T-cell (primary cell): ENCODE results near the gene TMEM114. TPM values are rescaled to one million over a fixed set of nuclear protein-coding genes. Genes with fewer than 3 reads are reported as not detected.

ENCODE experiments used
- ATAC-seq, 4 experiments: fragments of 200-7000 bp in 3 of 4; fragments of 150-1000 bp in 1 of 4; cut with Tn5 transposase; replicated peaks in 1 of 4; 1 replicate in 3 of 4; 2 replicates in 1 of 4; pipeline ENCODE4 v1.10.0; 2021; ENCODE audit warnings: moderate library complexity in 3 of 4, mild to moderate bottlenecking in 2 of 4, moderate number of reproducible peaks in 1 of 4
- CTCF ChIA-PET, 2 donors: fragments of 300-600 bp; sonication (Branson Sonifier 250); formaldehyde crosslinking; loops; one replicate each; lab custom pipeline; 2022; ENCODE audit warnings: antibody characterized with exemption in 2 of 2; lab: Charles Lee
- POLR2A ChIA-PET, 2 donors: fragments of 300-600 bp; sonication (Branson Sonifier 250); formaldehyde crosslinking; loops; one replicate each; lab custom pipeline; 2022; ENCODE audit warnings: antibody characterized with exemption in 2 of 2; lab: Charles Lee
- DNase-seq, 35 experiments: peaks; one replicate each; pipeline versions ENCODE4 v3.0.0 to v3.0.0-alpha.2; 2013 to 2023
- H3K27ac ChIP-seq: one replicate; pipeline ENCODE4 v1.5.1; 2013; ENCODE audit warnings: low read length
- H3K27me3 ChIP-seq, 2 experiments: replicated peaks in 1 of 2; 1 replicate in 1 of 2; 2 replicates in 1 of 2; pipeline versions ENCODE4 v1.6.1 to v1.7.0; 2013; ENCODE audit warnings: low read length in 1 of 2, mixed read lengths in 1 of 2; ENCODE audit not compliant: control insufficient read depth in 2 of 2, insufficient read depth in 2 of 2; ENCODE audit errors: extremely low read depth in 1 of 2
- H3K36me3 ChIP-seq, 2 donors: 1 replicate in 1 of 2; 2 replicates in 1 of 2; pipeline versions ENCODE4 v1.6.1 to v1.7.0; 2013; ENCODE audit warnings: low read length in 1 of 2; ENCODE audit not compliant: control insufficient read depth in 2 of 2, insufficient read depth in 1 of 2; ENCODE audit errors: extremely low read depth in 1 of 2
- H3K4me1 ChIP-seq, 2 experiments: 1 replicate in 1 of 2; 2 replicates in 1 of 2; pipeline versions ENCODE4 v1.6.1 to v1.7.0; 2013; ENCODE audit warnings: low read length in 2 of 2, mixed read lengths in 1 of 2; ENCODE audit not compliant: insufficient read depth in 2 of 2, control insufficient read depth in 1 of 2; ENCODE audit errors: extremely low read depth in 1 of 2
- H3K4me3 ChIP-seq, 2 donors: 1 replicate in 1 of 2; 2 replicates in 1 of 2; pipeline versions ENCODE4 v1.5.1 to v1.7.0; 2013; ENCODE audit warnings: mild to moderate bottlenecking in 2 of 2, low read length in 1 of 2, moderate library complexity in 1 of 2; ENCODE audit not compliant: control insufficient read depth in 1 of 2; ENCODE audit errors: extremely low read depth in 1 of 2
- H3K9me3 ChIP-seq: 2 replicates; pipeline ENCODE4 v1.7.0; 2013
- H3K27ac Mint-ChIP-seq, 2 donors: one replicate each; pipeline ENCODE4 v1.8.0; 2020 to 2021; ENCODE audit warnings: mild to moderate bottlenecking in 2 of 2, mixed read lengths in 2 of 2
- H3K27me3 Mint-ChIP-seq, 2 donors: one replicate each; pipeline ENCODE4 v1.8.0; 2021 to 2022; ENCODE audit warnings: mixed read lengths in 2 of 2
- H3K36me3 Mint-ChIP-seq: one replicate; pipeline ENCODE4 v1.8.0; 2021; ENCODE audit warnings: mixed read lengths
- H3K4me1 Mint-ChIP-seq, 3 donors: one replicate each; pipeline ENCODE4 v1.8.0; 2020 to 2022; ENCODE audit warnings: mixed read lengths in 3 of 3, mild to moderate bottlenecking in 1 of 3
- H3K4me3 Mint-ChIP-seq, 3 donors: one replicate each; pipeline ENCODE4 v1.8.0; 2020 to 2022; ENCODE audit warnings: mild to moderate bottlenecking in 3 of 3, mixed read lengths in 3 of 3, moderate library complexity in 3 of 3
- H3K9me3 Mint-ChIP-seq, 3 donors: one replicate each; pipeline ENCODE4 v1.8.0; 2020 to 2022; ENCODE audit warnings: mixed read lengths in 3 of 3
- WGBS: methylation state at CpG from one replicate; pipeline ENCODE4 v1.1.5; 2013; ENCODE audit warnings: missing lambda C conversion rate; ENCODE audit not compliant: insufficient coverage; 5-methylcytosine and 5-hydroxymethylcytosine counted together
- total RNA-seq, 35 experiments: library from RNA in 6 of 35; stranded (reverse) in 6 of 35; fragments of 120-200 nt in 1 of 35; gene quantifications; one replicate each; pipeline versions ENCODE4 v1.2.1 to v1.2.4 and lab custom pipeline; 2013 to 2026

TMEM114 gene
- total RNA-seq, 5 donors from 2014 or later (not counting 1 experiment from before 2014, with no cell fraction given) = not detected

GRCh38 chr16:8622315-8622656 lies 32.0 kb upstream of the TMEM114 start:
- no CpG with 5 or more reads among the region's 4 CpGs for WGBS
- DNase-seq (peak in 1 of 35 experiments; percentile 8), ATAC-seq (no peak)
- ChIA-PET CTCF (interaction anchor here in 1 of 2 donors (1.3 kb wide), 1 partner anchor 387 kb away, joined by 3 read pairs; no protein-coding TSS in a partner anchor), POLR2A (no interaction called here)
- Mint-ChIP-seq H3K27me3 (peaks cover 4 to 5% of the 10 kb centered on the region in 2 donors), H3K36me3 (peaks cover 5% of the 10 kb centered on the region), H3K4me1 (peaks cover 25 to 40% (median 33%) of the 10 kb centered on the region in 3 donors), H3K4me3 (peak overlapping the region; percentile 92 to 94 (median 94)), H3K27ac (peak overlapping the region; percentile 44 to 83), H3K9me3 (no peaks in the 10 kb centered on the region)
- H3K27me3 ChIP-seq = peaks cover 0 to 3% of the 10 kb centered on the region in 2 experiments
- H3K27ac ChIP-seq = no peak overlapping the region
- peak overlapping the region; percentile 84 to 86 for H3K4me3 ChIP-seq
- no peaks in the 10 kb centered on the region for H3K9me3 ChIP-seq
- H3K36me3 ChIP-seq = peaks cover 10 to 21% of the 10 kb centered on the region in 2 donors
- H3K4me1 ChIP-seq = peaks cover 9 to 10% of the 10 kb centered on the region in 2 experiments

GRCh38 chr16:8621572-8622314 lies 31.4 kb upstream of the TMEM114 start, which contains the start of gene METTL22:
METTL22 (plus strand) TSS chr16:8621698; CDS start chr16:8625666, 3,968 bp downstream.
- Mint-ChIP-seq H3K9me3 (no peaks in the 10 kb centered on the region), H3K27me3 (peaks cover 4 to 5% of the 10 kb centered on the region in 2 donors), H3K36me3 (no peaks in the 10 kb centered on the region), H3K4me3 (peak within 1 kb of the TSS; percentile 92 to 94 (median 94)), H3K4me1 (peaks cover 19 to 36% (median 29%) of the 10 kb centered on the region in 3 donors), H3K27ac (peak within 1 kb of the TSS; percentile 44 to 83)
- H3K4me1 ChIP-seq = peaks cover 9 to 10% of the 10 kb centered on the region in 2 experiments
- ATAC-seq (peak; percentile 97 to 99 (median 98)), DNase-seq (peak; percentile 74 to 97 (median 87))
- no peaks in the 10 kb centered on the region for H3K9me3 ChIP-seq
- H3K36me3 ChIP-seq = peaks cover 6 to 16% of the 10 kb centered on the region in 2 donors
- CTCF ChIA-PET = interaction anchor here in 1 of 2 donors (1.3 kb wide), 1 partner anchor 387 kb away, joined by 3 read pairs; no protein-coding TSS in a partner anchor
- POLR2A ChIA-PET = interaction anchor here (0.5 to 0.6 kb wide), 3 partner anchors 129 to 372 kb away, joined by 3 to 4 read pairs (median 3); no protein-coding TSS in a partner anchor
- H3K4me3 ChIP-seq = peak within 1 kb of the TSS; percentile 84 to 86
- WGBS = under 1% methylated on average over 30 of the region's 51 CpGs
- peak within 1 kb of the TSS; percentile 66 for H3K27ac ChIP-seq
- peaks cover 0 to 3% of the 10 kb centered on the region in 2 experiments for H3K27me3 ChIP-seq

GRCh38 chr16:8621222-8621571 lies 30.9 kb upstream of the TMEM114 start:
- ATAC-seq (no peak), DNase-seq (no peak)
- Mint-ChIP-seq H3K4me1 (peaks cover 19 to 36% (median 29%) of the 10 kb centered on the region in 3 donors), H3K36me3 (no peaks in the 10 kb centered on the region), H3K9me3 (no peaks in the 10 kb centered on the region), H3K4me3 (peak overlapping the region; percentile 92 to 94 (median 94)), H3K27ac (peak overlapping the region; percentile 43 to 83), H3K27me3 (peaks cover 4 to 9% of the 10 kb centered on the region in 2 donors)
- H3K9me3 ChIP-seq = no peaks in the 10 kb centered on the region
- peaks cover 9 to 10% of the 10 kb centered on the region in 2 experiments for H3K4me1 ChIP-seq
- H3K27me3 ChIP-seq = peaks cover 3% of the 10 kb centered on the region in 2 experiments
- ChIA-PET CTCF (interaction anchor here in 1 of 2 donors (1.3 kb wide), 1 partner anchor 388 kb away, joined by 3 read pairs; no protein-coding TSS in a partner anchor), POLR2A (interaction anchor here (0.5 to 0.6 kb wide), 2 partner anchors 130 to 171 kb away, joined by 3 read pairs; no protein-coding TSS in a partner anchor)
- WGBS = 0% methylated on average over 4 of the region's 12 CpGs
- peak overlapping the region; percentile 84 to 86 for H3K4me3 ChIP-seq
- H3K36me3 ChIP-seq = peaks cover 3 to 15% of the 10 kb centered on the region in 2 donors
- H3K27ac ChIP-seq = no peak overlapping the region

- Mint-ChIP-seq H3K36me3 (no peaks in the 10 kb centered on the region), H3K27me3 (peaks cover 4 to 10% of the 10 kb centered on the region in 2 donors), H3K9me3 (no peaks in the 10 kb centered on the region), H3K4me1 (peaks cover 19 to 32% (median 29%) of the 10 kb centered on the region in 3 donors), H3K27ac (no peak overlapping the region), H3K4me3 (peak overlapping the region; percentile 92 to 94 (median 94))
- peaks cover 9 to 10% of the 10 kb centered on the region in 2 experiments for H3K4me1 ChIP-seq
- ATAC-seq (no peak), DNase-seq (no peak)
- no peak overlapping the region for H3K27ac ChIP-seq
- H3K36me3 ChIP-seq = peaks cover 0 to 9% of the 10 kb centered on the region in 2 donors
- H3K27me3 ChIP-seq = peaks cover 3 to 5% of the 10 kb centered on the region in 2 experiments
- 51% methylated on average over 2 of the region's 6 CpGs for WGBS
- POLR2A ChIA-PET = no interaction called here
- no peaks in the 10 kb centered on the region for H3K9me3 ChIP-seq
- CTCF ChIA-PET = no interaction called here
- no peak overlapping the region for H3K4me3 ChIP-seq
Observed at GRCh38 chr16:8620535-8620934, 30.2 kb upstream of the TMEM114 start.

GRCh38 chr16:8619671-8620370 lies 29.5 kb upstream of the TMEM114 start:
- H3K9me3 ChIP-seq = no peaks in the 10 kb centered on the region
- no peaks in the 10 kb centered on the region for H3K36me3 Mint-ChIP-seq
- peaks cover 19 to 27% (median 24%) of the 10 kb centered on the region in 3 donors for H3K4me1 Mint-ChIP-seq
- no peak overlapping the region for H3K4me3 Mint-ChIP-seq
- H3K36me3 ChIP-seq = peaks cover 0 to 7% of the 10 kb centered on the region in 2 donors
- no peaks in the 10 kb centered on the region for H3K9me3 Mint-ChIP-seq
- CTCF ChIA-PET = no interaction called here
- no CpG with 5 or more reads among the region's 5 CpGs for WGBS
- H3K4me3 ChIP-seq = no peak overlapping the region
- peaks cover 4 to 10% of the 10 kb centered on the region in 2 donors for H3K27me3 Mint-ChIP-seq
- H3K27me3 ChIP-seq = peaks cover 5 to 6% of the 10 kb centered on the region in 2 experiments
- no peak overlapping the region for H3K27ac Mint-ChIP-seq
- H3K27ac ChIP-seq = no peak overlapping the region
- no peak for ATAC-seq
- no peak for DNase-seq
- POLR2A ChIA-PET = no interaction called here
- peaks cover 9 to 10% of the 10 kb centered on the region in 2 experiments for H3K4me1 ChIP-seq
